GM18868 (cell line): ENCODE data around the gene SATB2.
A peak's percentile ranks its signal among the peaks of the same experiment; 100 is the strongest.

ENCODE experiments used
- ATAC-seq: cut with Tn5 transposase; IDR thresholded peaks from one replicate; pipeline ENCODE4 v1.9.1; 2021; ENCODE audit warnings: mild to moderate bottlenecking, moderate library complexity; ENCODE audit not compliant: unreplicated experiment

The SATB2 gene

GRCh38 chr2:199457147-199458008 is at the start of gene SATB2:
Gene SATB2 (minus strand): TSS chr2:199457939. CDS start chr2:199456037, 1,902 bp downstream.
- ATAC-seq: no peak

DNA sequence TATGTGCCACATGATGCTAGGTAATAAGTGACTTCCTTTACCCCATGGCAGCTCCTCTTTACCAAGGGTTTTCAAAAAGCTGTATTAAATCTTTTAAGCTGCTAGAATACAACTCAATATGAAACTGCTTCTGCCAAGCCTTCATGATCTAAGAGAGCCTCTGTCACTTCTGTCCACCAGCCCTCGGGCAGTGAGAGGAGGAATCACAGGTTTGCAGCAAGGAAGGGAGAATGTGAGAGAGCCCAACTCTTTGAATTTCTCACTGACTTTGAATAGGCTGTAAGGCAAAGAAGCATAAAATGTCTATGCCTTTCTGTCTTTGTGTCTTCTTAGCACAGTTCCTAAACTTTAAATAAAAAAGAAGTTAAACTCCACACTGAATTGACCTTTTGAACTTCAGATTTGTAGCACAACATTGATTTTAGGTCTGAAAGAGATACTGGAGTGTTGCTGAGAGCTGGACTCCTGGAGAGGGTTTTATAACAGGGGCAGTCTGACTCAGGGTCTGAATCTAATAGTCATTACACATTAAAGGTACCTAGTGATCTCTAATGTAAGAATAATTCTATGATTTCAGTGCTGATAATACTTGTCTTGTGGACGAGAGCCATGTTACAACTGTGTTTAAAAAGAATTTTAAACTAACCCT is 48.1 kb upstream of the SATB2 start:
- no peak for ATAC-seq

DNA sequence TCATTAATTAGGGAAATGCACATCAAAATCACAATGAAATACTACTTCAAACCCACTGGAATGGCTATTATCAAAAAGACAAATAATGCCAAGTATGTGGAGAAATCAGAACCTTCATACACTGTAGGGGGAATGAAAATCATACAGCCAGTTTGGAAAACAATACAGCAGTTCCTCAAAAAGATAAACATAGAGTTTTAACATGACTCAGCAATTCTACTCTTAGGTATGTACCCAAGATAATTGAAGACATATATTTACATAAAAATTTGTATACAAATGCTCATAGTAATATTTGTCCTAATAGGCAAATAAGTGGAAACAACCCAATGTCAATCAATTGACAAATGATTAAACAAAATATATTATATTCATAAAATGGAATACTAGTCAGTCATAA is 45.4 kb upstream of the SATB2 start:
- no peak for ATAC-seq

DNA sequence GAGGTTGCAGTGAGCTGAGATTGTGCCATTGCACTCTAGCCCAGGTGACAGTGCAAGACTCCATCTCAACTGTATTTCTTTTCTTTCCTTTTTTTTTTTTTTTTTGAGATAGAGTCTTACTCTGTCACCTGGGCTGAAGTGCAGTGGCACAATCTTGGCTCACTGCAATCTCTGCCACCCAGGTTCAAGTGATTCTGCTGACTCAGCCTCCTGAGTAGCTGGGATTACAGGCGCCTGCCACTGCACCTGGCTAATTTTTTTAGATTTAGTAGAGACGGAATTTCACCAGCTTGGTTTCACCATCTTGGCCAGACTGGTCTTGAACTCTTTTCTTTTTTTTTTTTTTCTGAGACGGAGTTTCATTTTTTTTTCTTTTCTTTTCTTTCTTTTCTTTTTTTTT is 41.3 kb upstream of the SATB2 start:
- no peak for ATAC-seq

GRCh38 chr2:199495147-199495546 is 37.4 kb upstream of the SATB2 start:
- ATAC-seq: no peak

DNA sequence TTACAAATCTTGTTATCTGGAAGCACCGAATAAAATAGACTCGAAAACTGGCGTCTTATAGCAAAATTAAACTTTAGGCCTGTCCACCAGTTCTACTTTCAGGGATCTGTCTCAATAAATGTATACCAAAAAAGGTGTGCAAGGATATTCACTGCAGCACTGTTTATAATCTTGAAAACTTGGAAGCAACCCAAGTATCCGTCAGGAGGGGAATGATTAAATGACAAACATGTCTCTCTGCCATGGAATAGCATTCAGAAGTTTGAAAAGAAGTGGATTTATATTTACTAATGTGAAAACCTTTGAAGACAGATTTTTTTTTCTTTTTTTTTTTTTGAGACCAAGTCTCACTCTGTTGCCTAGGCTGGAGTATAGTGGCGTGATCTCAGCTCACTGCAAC is 32.3 kb upstream of the SATB2 start:
- no peak for ATAC-seq

DNA sequence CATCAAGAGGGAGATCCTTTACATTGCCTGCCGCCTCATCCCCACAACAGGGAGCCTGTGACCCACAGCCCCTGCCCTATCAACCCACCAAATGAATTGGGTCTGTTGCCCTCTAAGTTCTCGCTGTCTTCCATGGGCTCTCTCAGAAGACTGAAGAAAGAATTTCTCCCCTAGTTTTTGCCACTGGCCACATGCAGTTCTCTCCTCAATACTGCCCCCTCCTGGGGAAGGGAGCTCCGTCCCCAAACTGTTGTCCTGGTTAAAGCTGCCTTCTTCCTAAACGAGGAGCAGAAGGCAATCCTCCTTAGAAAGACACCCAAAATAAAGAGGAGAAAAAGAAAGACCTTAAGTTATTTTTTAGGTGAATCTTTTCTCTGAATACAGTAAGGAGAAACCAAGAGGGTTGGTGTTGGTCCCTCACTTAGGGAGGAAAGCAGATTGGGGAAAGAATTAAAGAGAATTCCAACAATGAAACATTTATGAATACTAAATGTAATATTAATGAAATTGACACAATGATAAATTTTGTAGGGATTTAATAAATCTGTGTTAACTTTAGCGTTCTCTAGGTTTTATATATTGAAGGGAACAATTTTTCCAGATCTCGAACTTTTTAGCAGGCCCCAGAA is 31.1 kb upstream of the SATB2 start:
- ATAC-seq: peak; percentile 66

GRCh38 chr2:199485732-199486335 is 28.1 kb upstream of the SATB2 start:
- peak; percentile 81 for ATAC-seq

- ATAC-seq: no peak
These were observed 27.2 kb upstream of the SATB2 start for GRCh38 chr2:199484927-199485326.

GRCh38 chr2:199480966-199481365 is 23.2 kb upstream of the SATB2 start:
- no peak for ATAC-seq

GRCh38 chr2:199477277-199477834 is 19.6 kb upstream of the SATB2 start:
- no peak for ATAC-seq

GRCh38 chr2:199471443-199472057 is 13.8 kb upstream of the SATB2 start:
- ATAC-seq: peak; percentile 76

GRCh38 chr2:199470672-199471442 is 13.1 kb upstream of the SATB2 start:
- ATAC-seq: no peak

GRCh38 chr2:199470361-199470671 is 12.6 kb upstream of the SATB2 start:
- ATAC-seq: no peak

DNA sequence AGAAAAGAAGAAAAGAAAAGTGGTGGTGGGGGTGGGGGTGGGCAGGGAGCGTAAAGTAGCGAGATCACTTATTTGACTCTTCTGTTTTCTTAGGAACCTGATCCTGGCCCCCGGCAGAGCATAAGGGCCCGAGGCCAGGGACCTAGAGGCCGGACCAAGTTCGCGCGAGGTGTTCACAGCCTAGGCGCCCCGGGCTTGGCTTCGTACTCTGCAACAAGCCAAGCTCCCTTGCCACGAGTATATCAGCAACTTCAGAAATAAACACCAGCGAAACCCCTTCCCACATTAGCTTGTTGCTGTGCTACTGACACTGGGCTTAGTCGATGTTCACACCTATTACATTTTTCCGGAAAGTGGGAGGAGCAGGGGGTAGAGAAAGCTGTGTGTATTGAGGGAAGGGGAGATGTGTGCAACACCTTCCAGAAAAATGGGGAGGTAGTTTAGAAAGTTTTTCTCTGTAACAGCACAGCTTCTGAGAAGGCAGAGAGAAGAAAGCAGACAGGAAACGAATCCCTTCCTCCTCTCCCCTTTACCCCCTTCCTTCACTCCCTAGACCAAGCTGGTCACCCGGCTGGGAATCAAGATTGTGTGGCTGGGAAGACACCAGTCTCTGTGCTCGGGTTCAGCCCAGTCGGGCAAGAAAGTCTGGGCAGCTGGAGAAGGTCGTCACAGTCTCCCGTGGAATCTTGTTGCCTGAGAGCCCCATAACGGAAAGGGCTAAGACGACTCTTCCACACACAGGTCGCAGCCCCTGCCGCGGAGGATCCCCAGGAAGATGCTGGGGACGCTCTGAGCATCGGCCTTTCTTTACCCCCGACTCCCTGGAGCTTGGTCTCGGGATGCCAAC is 12.0 kb upstream of the SATB2 start:
- no peak for ATAC-seq

- ATAC-seq: no peak
These were observed 11.1 kb upstream of the SATB2 start for GRCh38 chr2:199468561-199469513.

DNA sequence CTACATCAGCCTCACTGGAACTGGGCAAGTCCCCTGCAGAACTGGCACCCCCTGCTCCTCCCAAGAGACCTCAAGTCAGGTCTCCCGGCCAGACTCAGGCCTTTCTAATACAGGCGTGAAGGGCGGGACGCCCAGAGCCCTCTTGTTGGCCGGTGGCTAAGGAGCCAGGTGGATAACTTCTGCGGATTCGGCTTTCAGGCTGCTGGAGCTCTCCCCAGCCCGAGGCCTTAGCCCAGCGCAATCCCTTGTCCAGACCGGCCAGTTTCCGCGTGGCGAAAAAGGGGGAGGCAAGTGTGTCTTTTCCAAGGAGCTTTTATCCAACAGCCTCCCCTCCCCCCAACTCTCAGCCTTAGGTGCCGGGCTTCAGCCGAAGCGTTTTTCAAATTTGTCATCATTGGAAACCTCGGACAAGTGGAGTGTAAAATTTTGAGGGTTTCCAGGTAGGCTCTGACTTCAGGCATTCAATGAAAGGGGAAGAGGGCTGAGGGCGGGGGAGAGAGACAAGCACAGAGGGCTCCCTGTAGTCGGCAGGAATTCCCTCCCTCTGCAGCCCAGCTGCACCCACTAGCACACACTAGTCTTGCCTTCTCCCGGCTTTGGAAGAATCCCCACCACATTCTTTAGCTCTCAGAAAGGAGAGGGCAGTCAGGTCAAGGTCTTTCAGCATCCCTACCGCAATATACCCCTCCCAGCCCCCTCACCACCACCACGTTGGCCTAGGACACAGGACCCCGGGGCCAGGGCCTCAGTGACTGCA is 9.5 kb upstream of the SATB2 start:
- no peak for ATAC-seq
